ENCODE data around the gene SPECC1L.

The SPECC1L gene

GRCh38 chr22:24446260-24446611, 175.6 kb downstream of the SPECC1L start:
- no peak for FAIRE-seq

GRCh38 chr22:24450610-24451009, 180.0 kb downstream of the SPECC1L start:
- FAIRE-seq: no peak

GRCh38 chr22:24451162-24451561, 180.5 kb downstream of the SPECC1L start:
- FAIRE-seq: no peak

- no peak for FAIRE-seq
Measured at GRCh38 chr22:24453853-24454252, 183.2 kb downstream of the SPECC1L start.

GRCh38 chr22:24455039-24455438, 184.4 kb downstream of the SPECC1L start:
- no peak for FAIRE-seq

- FAIRE-seq: no peak
Measured at GRCh38 chr22:24455751-24456426, 185.3 kb downstream of the SPECC1L start.

GRCh38 chr22:24457894-24458420, 187.3 kb downstream of the SPECC1L start:
- no peak for FAIRE-seq

- FAIRE-seq: no peak
Measured at GRCh38 chr22:24459911-24460310, 189.3 kb downstream of the SPECC1L start.

- no peak for FAIRE-seq
Measured at GRCh38 chr22:24460418-24461089, 189.9 kb downstream of the SPECC1L start.

GRCh38 chr22:24463071-24463760, 192.6 kb downstream of the SPECC1L start:
- FAIRE-seq: no peak

- no peak for FAIRE-seq
Measured at GRCh38 chr22:24465566-24465965, 194.9 kb downstream of the SPECC1L start.

- FAIRE-seq: no peak
Measured at GRCh38 chr22:24465975-24466374, 195.3 kb downstream of the SPECC1L start.

GRCh38 chr22:24466716-24467328, 196.2 kb downstream of the SPECC1L start:
- FAIRE-seq: no peak

GRCh38 chr22:24467340-24467739, 196.7 kb downstream of the SPECC1L start:
- FAIRE-seq: no peak
